IPS-18c (cell line): ENCODE measurements around the gene ADGRL3.
"Not testable (repeated sequence)": the region's sequence is repeated elsewhere in the genome, so short reads cannot be mapped to it uniquely, and the experiment has no call there.

Source experiments
- H3K4me3 ChIP-seq: 2 replicates; pipeline ENCODE4 v1.7.0; 2013; ENCODE audit warnings: low read depth, mild to moderate bottlenecking, low read length, moderate library complexity; ENCODE audit not compliant: insufficient read depth
- H3K9me3 ChIP-seq: one replicate; pipeline ENCODE4 v1.6.1; 2013; ENCODE audit warnings: mild to moderate bottlenecking, low read length, moderate library complexity; ENCODE audit not compliant: control insufficient read depth, insufficient read depth

Gene ADGRL3

GRCh38 chr4:61783050-61783449 lies 582.9 kb downstream of the ADGRL3 start:
- Histone ChIP-seq H3K4me3 (no peak overlapping the region), H3K9me3 (no peaks in the 10 kb centered on the region)

GRCh38 chr4:61785761-61786160 lies 585.6 kb downstream of the ADGRL3 start:
- Histone ChIP-seq H3K4me3 (no peak overlapping the region), H3K9me3 (no peaks in the 10 kb centered on the region)

DNA sequence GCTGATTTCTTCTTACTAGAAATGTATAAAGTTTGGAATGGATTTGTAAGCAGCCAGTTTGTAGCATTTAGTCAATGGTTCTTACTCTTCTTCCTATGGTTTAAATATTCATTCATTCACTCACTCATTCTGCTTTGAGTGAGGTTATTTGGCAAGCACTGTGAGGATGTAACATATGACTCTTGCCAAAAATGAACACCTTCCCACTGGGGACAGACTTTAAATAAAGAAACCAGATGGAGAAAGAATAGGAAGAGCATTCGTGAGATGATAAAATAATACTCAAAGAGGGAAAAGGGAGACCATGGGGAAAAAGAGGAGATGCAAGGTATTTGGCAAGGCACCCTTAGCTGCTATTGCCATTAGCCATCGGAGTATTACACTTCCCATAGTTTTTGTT lies 586.1 kb downstream of the ADGRL3 start:
- H3K9me3 ChIP-seq = no peaks in the 10 kb centered on the region
- H3K4me3 ChIP-seq = no peak overlapping the region

DNA sequence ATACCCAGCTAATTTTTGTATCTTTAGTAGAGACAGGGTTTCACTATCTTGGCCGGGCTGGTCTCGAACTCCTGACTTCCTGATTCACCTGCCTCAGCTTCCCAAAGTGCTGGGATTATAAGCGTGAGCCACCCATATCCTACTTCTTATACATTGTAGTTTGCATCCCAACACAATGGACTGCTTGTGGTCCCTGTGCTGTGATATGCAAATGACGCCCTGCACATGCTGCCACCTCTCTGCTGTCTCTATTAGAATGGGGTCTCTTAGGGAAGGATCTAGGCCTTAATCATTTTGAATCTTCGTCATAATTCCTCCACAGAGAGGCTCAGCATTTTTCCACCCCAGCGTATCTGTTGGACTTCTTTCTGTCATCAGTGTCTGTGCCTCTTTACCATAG lies 595.9 kb downstream of the ADGRL3 start:
- H3K4me3 ChIP-seq = no peak overlapping the region
- no peaks in the 10 kb centered on the region for H3K9me3 ChIP-seq

DNA sequence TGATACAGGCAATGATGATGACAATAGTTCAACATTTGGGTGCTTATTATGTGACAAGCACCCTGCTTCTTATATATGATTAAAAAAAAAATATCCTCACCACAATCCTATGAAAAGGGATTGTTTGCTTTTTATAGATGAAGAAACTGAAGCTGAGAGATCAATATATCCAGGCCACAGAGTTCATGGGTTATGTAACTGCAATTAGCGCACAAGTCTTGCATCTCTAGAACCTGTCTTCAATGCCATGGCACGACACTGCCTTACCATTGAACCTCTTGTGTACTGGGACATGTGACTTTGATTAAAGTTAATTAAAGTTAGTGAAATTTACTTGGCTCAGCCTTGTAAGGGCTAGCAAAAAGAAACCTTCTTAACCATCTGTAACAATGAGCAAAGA lies 599.7 kb downstream of the ADGRL3 start:
- Histone ChIP-seq H3K9me3 (no peaks in the 10 kb centered on the region), H3K4me3 (no peak overlapping the region)

- H3K4me3 ChIP-seq = no peak overlapping the region
- H3K9me3 ChIP-seq = no peaks in the 10 kb centered on the region
These were observed 605.1 kb downstream of the ADGRL3 start for GRCh38 chr4:61805227-61805626.

GRCh38 chr4:61805979-61806378 lies 605.9 kb downstream of the ADGRL3 start:
- Histone ChIP-seq H3K9me3 (no peaks in the 10 kb centered on the region), H3K4me3 (no peak overlapping the region)

GRCh38 chr4:61812171-61812570 lies 612.0 kb downstream of the ADGRL3 start:
- Histone ChIP-seq H3K4me3 (no peak overlapping the region), H3K9me3 (peaks cover 2% of the 10 kb centered on the region)

DNA sequence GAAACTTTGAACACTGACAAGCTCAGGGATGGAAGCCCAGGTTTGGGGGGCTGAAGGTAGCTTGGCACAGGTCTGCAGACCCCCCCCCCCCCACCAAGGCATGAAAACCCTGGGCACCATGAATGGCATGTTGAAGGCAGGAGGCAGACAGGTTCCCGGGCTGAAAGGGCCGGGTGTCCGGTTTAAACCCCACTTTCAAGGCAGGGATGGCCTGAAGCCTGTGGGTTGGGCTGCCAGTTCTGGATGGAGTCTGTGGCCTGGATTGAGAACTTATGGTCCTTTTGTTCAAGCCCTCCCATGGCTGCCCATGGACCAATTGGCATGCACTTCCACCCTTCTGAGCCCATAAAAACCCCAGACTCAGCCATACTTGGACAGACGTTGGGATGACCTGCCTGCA lies 616.9 kb downstream of the ADGRL3 start:
- H3K9me3 ChIP-seq = peaks cover 2% of the 10 kb centered on the region
- no peak overlapping the region for H3K4me3 ChIP-seq

- no peak overlapping the region for H3K4me3 ChIP-seq
- peaks cover 2% of the 10 kb centered on the region for H3K9me3 ChIP-seq
These were observed 620.0 kb downstream of the ADGRL3 start for GRCh38 chr4:61820136-61820535.

DNA sequence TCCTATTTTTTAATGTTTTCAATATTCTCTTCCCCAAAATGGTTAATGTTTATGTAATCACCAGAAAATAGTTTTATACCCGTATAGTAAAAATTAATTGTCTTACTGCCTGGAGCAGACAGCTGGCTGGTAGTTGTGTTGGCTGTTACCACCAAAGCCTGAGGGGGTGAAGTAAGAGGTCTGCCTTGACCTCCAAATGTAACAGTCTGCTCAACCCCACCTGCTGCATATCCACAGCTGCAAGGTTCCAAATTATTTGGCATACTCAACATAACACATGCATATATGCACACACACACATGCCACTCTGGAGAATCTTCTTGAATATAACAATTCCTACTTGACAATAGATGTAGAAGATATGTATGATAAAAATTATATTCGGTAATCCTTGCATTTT lies 624.3 kb downstream of the ADGRL3 start:
- Histone ChIP-seq H3K4me3 (no peak overlapping the region), H3K9me3 (no peaks in the 10 kb centered on the region)

DNA sequence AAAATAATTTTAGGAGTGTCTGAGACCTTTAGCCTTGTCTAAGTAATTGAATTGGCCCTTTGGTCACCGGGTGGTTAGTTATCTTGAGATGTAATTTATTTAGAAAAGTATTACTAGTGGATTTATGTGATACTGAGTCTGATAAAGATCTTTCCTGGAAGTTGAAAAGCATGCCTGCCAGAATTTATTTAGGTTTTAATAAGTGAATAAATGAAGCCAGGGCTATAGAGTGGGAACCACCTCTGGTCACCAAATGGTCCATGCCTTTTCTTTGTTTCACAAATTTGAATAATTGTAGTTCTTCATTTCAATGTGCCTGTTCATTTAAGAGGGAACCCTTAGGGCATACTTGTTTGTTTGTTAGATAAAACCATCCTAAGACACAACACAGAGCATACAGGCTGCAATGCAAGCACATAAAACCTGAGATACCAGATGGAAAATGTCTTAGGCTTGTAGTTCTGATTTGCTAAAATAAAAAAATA lies 627.8 kb downstream of the ADGRL3 start:
- H3K4me3 ChIP-seq = no peak overlapping the region

GRCh38 chr4:61828960-61829359 lies 628.8 kb downstream of the ADGRL3 start:
- Histone ChIP-seq H3K9me3 (no peaks in the 10 kb centered on the region), H3K4me3 (no peak overlapping the region)

More for the DNA sequence above, 627.8 kb downstream of the ADGRL3 start:
- no peaks in the 10 kb centered on the region for H3K9me3 ChIP-seq

GRCh38 chr4:61831987-61832386 lies 631.9 kb downstream of the ADGRL3 start:
- no peak overlapping the region for H3K4me3 ChIP-seq
- H3K9me3 ChIP-seq = no peaks in the 10 kb centered on the region

GRCh38 chr4:61837395-61837794 lies 637.3 kb downstream of the ADGRL3 start:
- Histone ChIP-seq H3K9me3 (no peaks in the 10 kb centered on the region), H3K4me3 (no peak overlapping the region)

GRCh38 chr4:61838072-61838471 lies 637.9 kb downstream of the ADGRL3 start:
- H3K4me3 ChIP-seq = no peak overlapping the region
- H3K9me3 ChIP-seq = no peaks in the 10 kb centered on the region

DNA sequence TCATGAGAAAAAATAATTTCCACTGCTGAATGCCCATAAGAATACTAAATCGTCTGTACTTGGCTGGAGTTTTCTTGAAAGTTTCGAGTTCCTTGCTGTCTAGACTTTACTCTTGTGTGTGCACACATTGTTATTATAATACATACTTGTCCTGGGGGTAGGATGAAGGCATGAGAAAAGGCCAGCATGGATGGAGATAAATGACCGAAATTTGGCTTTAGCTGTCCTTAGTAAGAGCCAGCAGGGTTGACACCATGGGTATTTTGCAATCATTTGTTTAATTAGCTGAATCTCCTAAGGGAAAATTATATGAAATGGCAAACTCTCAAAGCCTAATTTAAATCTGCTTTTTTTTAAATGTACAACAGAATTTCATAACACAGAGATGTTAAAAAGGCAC lies 641.6 kb downstream of the ADGRL3 start:
- H3K9me3 ChIP-seq = no peaks in the 10 kb centered on the region
- no peak overlapping the region for H3K4me3 ChIP-seq

DNA sequence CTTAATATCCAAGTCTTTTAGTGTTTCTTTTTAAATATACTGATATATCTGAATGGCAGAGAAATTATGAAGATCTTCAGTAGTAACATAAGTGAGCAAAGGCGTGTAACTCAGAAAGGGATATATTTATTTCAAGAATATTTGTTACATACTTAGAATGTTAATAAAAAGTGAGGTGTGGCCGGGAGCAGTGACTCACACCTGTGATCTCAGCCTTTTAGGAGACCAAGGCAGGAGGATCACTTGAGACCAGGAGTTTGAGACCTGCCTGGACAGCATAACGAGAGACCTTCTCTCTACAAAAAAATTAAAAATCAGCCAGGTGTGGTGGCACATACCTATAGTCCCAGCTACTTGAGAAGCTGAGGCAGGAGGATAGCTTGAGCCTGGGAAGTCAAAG lies 651.0 kb downstream of the ADGRL3 start:
- H3K4me3 ChIP-seq = no peak overlapping the region
- H3K9me3 ChIP-seq = no peaks in the 10 kb centered on the region

DNA sequence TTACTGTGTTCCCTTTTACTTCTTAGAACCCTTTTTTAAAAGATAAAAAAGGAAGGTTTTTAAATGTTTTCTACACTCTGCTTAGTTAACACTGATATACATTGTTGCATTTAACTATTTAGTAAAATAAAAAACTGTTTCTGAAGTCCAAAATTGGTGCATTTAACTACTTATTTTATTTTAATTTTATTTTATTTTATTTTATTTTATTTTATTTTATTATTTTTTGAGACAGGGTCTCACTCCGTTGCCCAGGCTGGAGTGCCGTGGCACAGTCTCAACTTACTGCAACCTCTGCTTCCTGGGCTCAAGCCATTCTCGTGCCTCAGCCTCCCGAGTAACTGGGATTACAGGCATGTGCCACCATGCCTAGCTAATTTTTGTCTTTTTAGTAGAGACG lies 652.0 kb downstream of the ADGRL3 start:
- not testable (repeated sequence) for H3K9me3 ChIP-seq, H3K4me3 ChIP-seq
